TTC549 (cell line): Measurements from ENCODE around the gene COBL.

Experiments
- FAIRE-seq: peaks from 2 replicates; lab custom pipeline; 2012; peaks lifted over from hg19 to GRCh38; lab: Jason Lieb, UNC

The COBL gene

GRCh38 chr7:51045319-51046102 lies 271.1 kb downstream of the COBL start:
- FAIRE-seq, result no peak

- no peak for FAIRE-seq
These were observed 273.1 kb downstream of the COBL start for GRCh38 chr7:51043461-51043860.

- no peak for FAIRE-seq
These were observed 275.8 kb downstream of the COBL start for GRCh38 chr7:51040787-51041186.

GRCh38 chr7:51038573-51038972 lies 278.0 kb downstream of the COBL start:
- no peak for FAIRE-seq

- FAIRE-seq, result no peak
These were observed 280.9 kb downstream of the COBL start for GRCh38 chr7:51035716-51036115.

- FAIRE-seq, result no peak
These were observed 281.9 kb downstream of the COBL start for GRCh38 chr7:51034521-51035264.

- FAIRE-seq, result no peak
These were observed 282.7 kb downstream of the COBL start for GRCh38 chr7:51033727-51034520.

- FAIRE-seq, result no peak
These were observed 284.7 kb downstream of the COBL start for GRCh38 chr7:51031791-51032515.

- no peak for FAIRE-seq
These were observed 285.4 kb downstream of the COBL start for GRCh38 chr7:51031216-51031615.

- no peak for FAIRE-seq
These were observed 286.9 kb downstream of the COBL start for GRCh38 chr7:51029701-51030191.

GRCh38 chr7:51029131-51029530 lies 287.5 kb downstream of the COBL start:
- FAIRE-seq, result no peak

- FAIRE-seq, result no peak
These were observed 288.4 kb downstream of the COBL start for GRCh38 chr7:51027935-51028830.

- FAIRE-seq, result no peak
These were observed 289.3 kb downstream of the COBL start for GRCh38 chr7:51027106-51027934.

- no peak for FAIRE-seq
These were observed 290.3 kb downstream of the COBL start for GRCh38 chr7:51026341-51026740.

GRCh38 chr7:51025668-51026067 lies 290.9 kb downstream of the COBL start:
- no peak for FAIRE-seq

GRCh38 chr7:51024867-51025266 lies 291.7 kb downstream of the COBL start:
- no peak for FAIRE-seq

GRCh38 chr7:51023547-51023946 lies 293.1 kb downstream of the COBL start:
- FAIRE-seq, result no peak

GRCh38 chr7:51022821-51023220 lies 293.8 kb downstream of the COBL start:
- FAIRE-seq, result no peak

- no peak for FAIRE-seq
These were observed 294.6 kb downstream of the COBL start for GRCh38 chr7:51021906-51022570.
